Hindlimb muscle (tissue), 1 donor: ENCODE data around the gene HERC2. TPM values are rescaled to one million over a fixed set of nuclear protein-coding genes. Genes with fewer than 3 reads are reported as not detected.
"Not testable (repeated sequence)": the region's sequence is repeated elsewhere in the genome, so short reads cannot be mapped to it uniquely, and the experiment has no call there.

Experiments
- DNase-seq: peaks from one replicate; pipeline ENCODE4 v3.0.0-alpha.2; 2013
- polyA plus RNA-seq: library from polyadenylated mRNA; unstranded; fragments of 120-200 nt; gene quantifications from one replicate; pipeline ENCODE4 v1.2.1, GENCODE V29; 2013; ENCODE audit not compliant: insufficient read length

The HERC2 gene
- polyA plus RNA-seq, 1 donor = 38.3 TPM

GRCh38 chr15:28179270-28179669 is 142.7 kb downstream of the HERC2 start:
- DNase-seq = no peak

GRCh38 chr15:28178727-28179126 is 143.3 kb downstream of the HERC2 start:
- DNase-seq = no peak

GRCh38 chr15:28178290-28178689 is 143.7 kb downstream of the HERC2 start:
- DNase-seq = no peak

- DNase-seq = no peak
Measured at GRCh38 chr15:28169366-28169765, 152.6 kb downstream of the HERC2 start.

- not testable (repeated sequence) for DNase-seq
Measured at GRCh38 chr15:28168405-28169121, 153.4 kb downstream of the HERC2 start.

- DNase-seq = no peak
Measured at GRCh38 chr15:28167042-28167441, 154.9 kb downstream of the HERC2 start.

- no peak for DNase-seq
Measured at GRCh38 chr15:28165791-28166190, 156.2 kb downstream of the HERC2 start.

- DNase-seq = no peak
Measured at GRCh38 chr15:28164876-28165275, 157.1 kb downstream of the HERC2 start.

- DNase-seq = peak; percentile 8
Measured at GRCh38 chr15:28154283-28154682, 167.7 kb downstream of the HERC2 start.

GRCh38 chr15:28153492-28154119 is 168.4 kb downstream of the HERC2 start:
- no peak for DNase-seq

- not testable (repeated sequence) for DNase-seq
Measured at GRCh38 chr15:28152538-28152923, 169.4 kb downstream of the HERC2 start.

- not testable (repeated sequence) for DNase-seq
Measured at GRCh38 chr15:28151864-28152537, 170.0 kb downstream of the HERC2 start.

- DNase-seq = no peak
Measured at GRCh38 chr15:28147801-28148200, 174.2 kb downstream of the HERC2 start.

- DNase-seq = not testable (repeated sequence)
Measured at GRCh38 chr15:28145419-28145818, 176.6 kb downstream of the HERC2 start.

- no peak for DNase-seq
Measured at GRCh38 chr15:28140062-28140461, 181.9 kb downstream of the HERC2 start.

- DNase-seq = not testable (repeated sequence)
Measured at GRCh38 chr15:28137408-28138039, 184.5 kb downstream of the HERC2 start.

GRCh38 chr15:28136236-28136904 is 185.6 kb downstream of the HERC2 start:
- not testable (repeated sequence) for DNase-seq

GRCh38 chr15:28133281-28133680 is 188.7 kb downstream of the HERC2 start:
- no peak for DNase-seq

GRCh38 chr15:28132524-28133275 is 189.3 kb downstream of the HERC2 start:
- no peak for DNase-seq

GRCh38 chr15:28131946-28132345 is 190.0 kb downstream of the HERC2 start:
- DNase-seq = no peak

- DNase-seq = no peak
Measured at GRCh38 chr15:28131400-28131799, 190.6 kb downstream of the HERC2 start.

GRCh38 chr15:28130651-28131050 is 191.3 kb downstream of the HERC2 start:
- DNase-seq = no peak
